SW 1271 (cell line): ENCODE results near the gene PSORS1C1.
"Not testable (repeated sequence)": the region's sequence is repeated elsewhere in the genome, so short reads cannot be mapped to it uniquely, and the experiment has no call there.

Source experiments
- DNase-seq, 2 experiments: peaks; one replicate each; lab custom pipeline; 2025; lab: John Stamatoyannopoulos, UW

The PSORS1C1 gene

DNA sequence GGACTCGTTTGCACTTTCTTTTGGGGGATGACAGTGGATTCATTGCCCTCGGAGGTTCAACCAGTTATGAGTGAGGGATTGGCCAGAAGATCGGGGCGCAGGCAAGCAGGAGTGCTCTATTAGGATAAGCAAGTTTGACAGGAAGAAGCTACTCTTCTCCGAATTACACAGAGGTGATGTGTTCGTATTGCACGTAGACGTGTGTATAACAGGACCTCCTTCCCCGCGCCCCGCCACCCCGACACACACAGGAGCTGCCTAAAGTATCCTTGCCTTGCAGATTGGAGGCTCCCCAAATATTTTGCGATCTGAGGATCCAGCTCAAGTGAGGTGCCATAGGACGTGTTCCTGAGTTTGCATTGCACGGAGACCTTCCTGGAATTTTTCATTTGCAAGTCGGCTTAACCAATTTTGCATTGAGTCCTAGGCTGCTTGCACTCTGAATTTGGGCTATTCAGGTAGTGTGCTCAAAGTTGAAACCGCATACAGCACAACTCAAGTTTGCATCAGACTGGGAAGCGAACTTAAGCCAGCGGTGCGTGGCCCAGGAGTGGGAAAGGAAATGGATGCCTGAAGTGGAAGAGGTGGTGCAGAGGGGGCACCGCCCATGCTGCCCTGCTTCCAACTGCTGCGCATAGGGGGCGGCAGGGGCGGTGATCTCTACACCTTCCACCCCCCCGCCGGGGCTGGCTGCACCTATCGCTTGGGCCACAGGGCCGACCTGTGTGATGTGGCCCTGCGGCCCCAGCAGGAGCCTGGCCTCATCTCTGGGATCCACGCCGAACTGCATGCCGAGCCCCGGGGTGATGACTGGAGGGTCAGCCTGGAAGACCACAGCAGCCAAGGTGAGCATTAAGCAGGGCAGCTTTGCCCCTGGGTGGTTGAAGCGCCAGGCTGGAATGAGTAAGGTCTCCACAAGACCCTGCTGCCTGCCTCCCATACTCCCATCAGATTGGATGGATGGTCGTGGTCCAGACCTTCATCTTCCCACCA, 44.6 kb downstream of the PSORS1C1 start:
- no peak for DNase-seq

DNA sequence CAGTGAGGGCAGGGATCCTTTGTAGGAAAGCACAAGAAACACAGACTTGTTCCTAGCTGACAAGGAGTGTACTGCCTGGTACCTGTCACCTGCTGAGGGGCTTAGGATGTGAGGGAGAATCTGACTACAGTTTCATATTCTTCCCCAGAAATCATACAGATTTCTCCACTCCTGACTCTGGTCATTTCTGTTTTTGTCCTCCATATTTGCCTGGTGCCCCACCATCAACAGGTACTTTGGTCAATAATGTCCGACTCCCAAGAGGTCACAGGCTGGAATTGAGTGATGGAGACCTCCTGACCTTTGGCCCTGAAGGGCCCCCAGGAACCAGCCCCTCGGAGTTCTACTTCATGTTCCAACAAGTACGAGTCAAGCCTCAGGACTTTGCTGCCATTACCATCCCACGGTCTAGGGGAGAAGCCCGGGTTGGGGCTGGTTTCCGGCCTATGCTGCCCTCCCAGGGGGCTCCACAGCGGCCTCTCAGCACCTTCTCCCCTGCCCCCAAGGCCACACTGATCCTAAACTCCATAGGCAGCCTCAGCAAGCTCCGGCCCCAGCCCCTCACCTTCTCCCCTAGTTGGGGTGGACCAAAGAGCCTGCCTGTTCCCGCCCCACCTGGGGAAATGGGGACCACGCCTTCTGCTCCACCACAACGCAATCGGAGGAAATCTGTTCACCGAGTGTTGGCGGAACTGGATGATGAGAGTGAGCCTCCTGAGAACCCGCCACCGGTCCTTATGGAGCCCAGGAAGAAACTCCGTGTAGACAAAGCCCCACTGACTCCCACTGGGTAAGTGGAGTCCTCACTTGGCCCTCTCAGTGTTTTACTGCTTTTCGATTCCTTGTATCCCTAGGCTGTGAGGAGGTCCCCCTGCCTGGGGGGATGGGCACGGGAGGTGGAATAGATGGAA, 46.9 kb downstream of the PSORS1C1 start:
- no peak for DNase-seq

DNA sequence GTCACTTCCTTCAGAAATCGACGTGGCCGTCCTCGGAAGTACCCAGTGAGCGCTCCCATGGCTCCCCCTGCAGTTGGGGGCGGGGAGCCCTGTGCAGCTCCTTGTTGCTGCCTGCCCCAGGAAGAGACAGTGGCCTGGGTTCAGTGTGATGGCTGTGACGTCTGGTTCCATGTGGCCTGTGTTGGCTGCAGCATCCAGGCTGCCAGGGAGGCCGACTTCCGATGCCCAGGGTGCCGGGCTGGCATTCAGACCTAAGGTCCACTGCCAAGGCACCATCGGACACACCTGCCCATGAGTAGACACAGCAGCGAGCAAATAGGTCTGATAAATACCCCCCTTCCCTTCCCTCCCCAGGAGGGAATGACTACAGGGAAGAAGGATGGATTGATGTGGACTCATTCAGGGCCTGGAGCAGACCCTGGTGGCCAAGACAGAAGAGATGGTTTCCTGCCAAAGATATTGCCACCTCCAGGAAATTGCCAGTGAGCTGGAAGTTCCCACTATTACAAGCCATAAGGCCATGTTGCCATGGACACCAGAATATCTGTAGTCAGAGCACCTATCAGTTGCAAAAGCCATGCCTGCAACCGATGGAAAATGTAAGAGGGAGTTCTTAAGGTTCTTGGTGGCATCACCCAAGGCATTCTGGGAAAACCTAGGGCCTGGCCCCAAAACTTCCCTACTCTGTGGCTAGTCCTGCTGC, 48.0 kb downstream of the PSORS1C1 start:
- no peak for DNase-seq

DNA sequence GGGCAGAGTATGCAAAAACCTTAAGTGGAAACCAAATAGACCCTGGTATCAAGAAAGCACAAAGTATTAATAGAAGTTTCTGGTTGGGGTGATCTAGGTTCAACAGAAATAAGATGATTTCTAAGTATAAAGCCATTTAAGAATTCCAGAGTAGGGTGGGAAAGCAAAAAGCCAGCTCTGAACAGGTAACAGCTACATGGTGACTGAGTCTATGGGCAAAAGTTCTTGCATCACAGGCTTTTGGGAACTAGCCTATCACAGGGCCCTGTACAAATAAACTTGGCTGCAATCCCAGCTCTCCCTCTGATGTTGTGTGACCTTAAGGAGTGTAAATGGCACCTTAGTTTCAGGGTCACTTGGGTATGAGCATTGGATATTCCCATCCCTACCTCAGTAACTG, 49.3 kb downstream of the PSORS1C1 start:
- DNase-seq: no peak

DNA sequence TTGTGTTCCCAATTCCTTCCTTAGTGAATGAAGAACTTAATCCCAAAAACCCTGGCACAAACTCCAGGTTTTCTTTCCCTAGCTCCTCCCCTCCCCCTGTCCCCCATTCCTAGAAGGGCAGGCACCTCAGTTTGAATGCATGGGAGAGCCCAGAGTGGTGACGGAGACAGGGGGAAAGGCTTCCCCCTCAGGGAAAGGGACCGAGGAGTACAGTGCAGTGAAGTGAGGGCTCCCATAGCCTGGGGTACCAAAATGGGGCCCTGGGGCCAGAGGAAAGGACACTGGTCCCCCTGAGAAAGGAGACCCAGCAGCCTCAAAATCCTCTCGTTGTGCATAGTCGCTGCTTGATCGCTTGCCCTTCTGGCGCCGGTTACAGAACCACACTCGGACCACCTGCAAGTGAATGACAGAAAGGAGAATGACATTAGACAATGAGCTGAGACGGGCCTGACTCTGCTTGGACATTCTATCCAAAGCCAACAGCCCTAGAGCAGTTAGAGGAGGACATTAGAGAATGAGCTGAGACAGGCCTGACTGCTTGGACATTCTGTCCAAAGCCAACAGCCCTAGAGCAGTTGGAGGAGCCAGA, 50.0 kb downstream of the PSORS1C1 start:
- not testable (repeated sequence) for DNase-seq

DNA sequence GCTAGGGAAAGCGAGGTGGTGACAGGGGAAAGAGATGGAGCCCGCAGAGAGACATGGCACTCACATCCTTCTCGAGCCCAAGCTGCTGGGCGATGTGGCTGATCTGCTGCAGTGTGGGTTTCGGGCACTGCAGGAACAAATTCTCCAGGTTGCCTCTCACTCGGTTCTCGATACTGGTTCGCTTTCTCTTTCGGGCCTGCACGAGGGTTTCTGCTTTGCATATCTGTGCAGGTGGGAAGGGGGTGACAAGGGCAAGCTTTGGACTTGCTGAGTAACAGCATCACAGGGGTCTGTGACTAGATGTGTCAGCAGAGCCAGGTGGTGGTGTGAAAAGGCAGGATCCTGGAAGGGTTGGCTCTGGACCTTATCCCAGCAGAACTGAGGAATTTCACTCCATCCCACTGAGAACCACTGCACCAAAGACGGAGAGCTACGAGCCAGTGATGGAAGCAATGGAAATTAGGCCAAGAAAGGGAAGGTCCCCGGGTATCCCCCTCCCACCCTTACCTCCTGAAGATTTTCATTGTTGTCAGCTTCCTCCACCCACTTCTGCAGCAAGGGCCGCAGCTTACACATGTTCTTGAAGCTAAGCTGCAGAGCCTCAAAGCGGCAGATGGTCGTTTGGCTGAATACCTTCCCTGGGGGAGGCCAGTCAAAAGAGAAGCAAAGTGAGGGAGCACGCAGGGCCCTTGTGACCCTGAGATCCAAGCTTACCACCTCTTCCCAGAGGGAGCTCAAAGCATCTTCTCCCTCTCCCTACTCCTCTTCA, 50.6 kb downstream of the PSORS1C1 start:
- not testable (repeated sequence) for DNase-seq

DNA sequence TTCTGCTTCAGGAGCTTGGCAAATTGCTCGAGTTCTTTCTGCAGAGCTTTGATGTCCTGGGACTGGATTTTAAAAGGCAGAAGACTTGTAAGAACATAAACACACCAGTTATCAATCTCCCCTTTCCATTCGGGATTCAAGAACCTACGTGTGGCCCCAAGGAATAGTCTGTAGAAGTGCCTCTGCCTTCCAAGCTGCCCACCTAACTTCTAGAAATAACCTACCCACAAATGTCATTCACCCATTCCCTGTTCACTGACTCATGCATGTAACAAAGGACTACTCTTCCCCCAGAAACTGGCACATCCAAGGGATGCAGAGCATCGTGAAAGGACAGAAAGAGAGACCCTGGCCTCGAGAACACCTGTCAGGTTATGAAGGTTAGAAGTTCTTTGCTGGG, 51.4 kb downstream of the PSORS1C1 start:
- no peak for DNase-seq

DNA sequence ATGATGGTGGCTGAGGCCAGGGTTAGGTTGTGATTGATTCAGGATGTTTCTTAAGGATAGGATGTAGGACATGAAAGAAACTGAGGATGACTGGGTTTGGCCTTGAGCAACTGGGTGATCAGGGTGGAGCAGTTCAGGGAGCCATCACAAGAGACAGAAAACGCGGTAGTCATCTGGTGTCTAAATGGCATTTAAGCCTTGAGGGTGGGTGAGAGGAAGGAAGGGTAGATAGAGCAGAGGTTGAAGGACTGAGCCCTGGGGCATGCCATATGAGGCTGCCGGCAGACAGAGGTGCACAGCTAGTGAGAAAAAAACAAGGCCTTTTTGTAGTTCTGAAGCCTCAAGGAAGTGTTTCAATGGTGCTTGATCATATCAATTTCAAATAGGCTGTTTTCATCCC, 54.0 kb downstream of the PSORS1C1 start:
- no peak for DNase-seq

DNA sequence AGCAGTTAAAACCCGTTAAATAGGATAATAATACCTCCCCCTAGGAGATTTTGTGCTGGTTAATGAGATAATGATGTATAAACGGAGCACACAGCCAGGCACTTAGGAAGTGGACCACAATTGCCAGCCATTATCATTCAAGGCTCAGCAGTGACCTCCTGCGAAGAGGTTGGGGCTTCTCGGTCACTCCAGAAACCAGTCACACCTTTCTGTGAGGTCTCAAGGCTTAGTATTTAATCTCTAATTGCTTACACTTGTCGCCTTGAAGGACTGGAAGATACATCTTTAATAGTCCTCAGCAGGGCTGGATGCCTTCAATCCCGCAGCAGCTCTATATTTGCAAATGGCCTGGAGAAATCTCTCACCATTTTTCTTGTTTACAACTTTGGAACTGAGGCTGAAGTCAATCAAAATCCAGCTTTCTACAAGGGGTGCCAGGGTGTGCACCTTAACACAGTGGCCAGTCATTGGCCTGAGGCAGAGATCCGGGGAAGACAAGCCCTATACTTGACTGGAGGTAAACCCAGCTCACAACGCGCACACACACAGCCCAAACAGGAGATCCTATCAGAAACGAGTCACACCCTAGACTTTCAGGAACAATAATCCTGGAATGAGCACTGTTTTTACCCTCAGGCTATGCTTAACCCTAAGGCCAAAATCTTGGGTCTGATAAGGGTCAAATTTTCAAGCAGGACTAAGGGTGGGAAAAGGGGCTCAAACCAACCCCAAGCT, 54.7 kb downstream of the PSORS1C1 start:
- DNase-seq: no peak

DNA sequence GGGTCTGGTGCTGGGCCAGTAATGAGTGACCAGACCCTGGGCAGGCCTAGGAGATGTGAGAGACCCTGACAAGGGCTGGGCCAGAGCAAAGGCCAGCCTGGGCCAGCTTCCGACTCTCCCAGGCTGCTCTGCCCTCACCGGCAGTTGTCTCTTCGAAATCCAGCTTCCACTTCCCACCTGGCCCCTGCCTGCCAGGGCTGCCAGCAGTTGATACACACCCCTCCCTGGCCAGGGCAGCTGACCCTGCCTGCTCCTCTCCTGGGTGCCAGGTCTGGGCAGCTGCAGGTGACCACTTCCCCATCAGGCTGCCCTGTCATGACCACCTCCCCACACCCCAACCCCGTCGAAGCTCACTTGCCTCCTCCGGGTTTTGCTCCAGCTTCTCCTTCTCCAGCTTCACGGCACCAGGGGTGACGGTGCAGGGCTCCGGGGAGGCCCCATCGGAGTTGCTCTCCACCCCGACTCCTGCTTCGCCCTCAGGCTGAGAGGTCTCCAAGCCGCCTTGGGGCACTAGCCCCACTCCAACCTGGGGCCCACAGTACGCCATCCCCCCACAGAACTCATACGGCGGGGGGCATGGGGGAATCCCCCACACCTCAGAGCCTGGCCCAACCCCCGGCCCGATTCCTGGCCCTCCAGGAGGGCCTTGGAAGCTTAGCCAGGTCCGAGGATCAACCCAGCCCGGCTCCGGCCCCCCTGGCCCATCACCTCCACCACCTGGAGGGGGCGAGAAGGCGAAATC, 55.4 kb downstream of the PSORS1C1 start:
- DNase-seq: not testable (repeated sequence)

DNA sequence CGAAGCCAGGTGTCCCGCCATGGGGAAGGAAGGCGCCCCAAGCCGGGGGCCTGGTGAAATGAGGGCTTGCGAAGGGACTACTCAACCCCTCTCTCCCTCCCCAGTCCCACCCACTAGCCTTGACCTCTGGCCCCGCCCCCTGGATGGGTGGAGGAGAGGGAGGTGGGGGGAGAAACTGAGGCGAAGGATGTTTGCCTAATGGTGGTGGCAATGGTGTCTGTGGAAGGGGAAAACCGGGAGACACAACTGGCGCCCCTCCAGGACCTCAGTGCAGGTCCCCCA, 55.9 kb downstream of the PSORS1C1 start, which contains the start of gene POU5F1:
TSS of gene POU5F1 (minus strand) at position 83 of the 282 bp plus-strand sequence. CDS start at position 21, 62 bp downstream.
- no peak for DNase-seq

DNA sequence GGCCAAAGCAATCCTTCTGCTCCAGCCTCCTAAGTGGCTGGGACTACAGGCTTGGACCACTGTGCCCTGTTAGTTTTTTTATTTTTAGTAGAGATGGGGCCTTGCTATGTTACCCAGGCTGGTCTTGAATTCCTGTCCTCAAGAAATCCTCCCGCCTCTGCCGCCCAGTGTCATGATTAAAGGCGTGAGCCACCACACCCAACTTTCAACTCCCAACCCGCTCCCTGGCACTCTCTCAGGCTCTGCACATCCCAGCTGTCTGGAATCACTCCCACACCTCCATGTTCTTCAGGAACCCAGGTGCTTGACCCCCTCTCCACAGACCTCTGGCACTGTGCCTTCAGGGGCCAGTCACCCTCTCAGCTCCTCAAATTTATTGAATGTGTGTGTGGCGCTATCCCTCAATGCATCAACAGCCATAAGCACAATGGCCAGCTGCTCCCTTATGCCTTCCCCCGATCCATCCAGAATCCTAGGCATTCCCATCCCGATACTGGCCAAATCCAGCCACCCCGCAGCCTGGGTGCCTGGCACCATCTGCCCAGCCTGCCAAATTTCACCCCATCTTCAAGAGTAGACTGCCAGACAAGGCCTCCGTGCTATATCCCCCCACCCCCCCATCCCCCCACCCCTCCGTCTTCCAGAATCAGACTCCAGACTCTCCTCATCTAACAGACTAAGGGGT, 56.5 kb downstream of the PSORS1C1 start:
- DNase-seq: no peak

DNA sequence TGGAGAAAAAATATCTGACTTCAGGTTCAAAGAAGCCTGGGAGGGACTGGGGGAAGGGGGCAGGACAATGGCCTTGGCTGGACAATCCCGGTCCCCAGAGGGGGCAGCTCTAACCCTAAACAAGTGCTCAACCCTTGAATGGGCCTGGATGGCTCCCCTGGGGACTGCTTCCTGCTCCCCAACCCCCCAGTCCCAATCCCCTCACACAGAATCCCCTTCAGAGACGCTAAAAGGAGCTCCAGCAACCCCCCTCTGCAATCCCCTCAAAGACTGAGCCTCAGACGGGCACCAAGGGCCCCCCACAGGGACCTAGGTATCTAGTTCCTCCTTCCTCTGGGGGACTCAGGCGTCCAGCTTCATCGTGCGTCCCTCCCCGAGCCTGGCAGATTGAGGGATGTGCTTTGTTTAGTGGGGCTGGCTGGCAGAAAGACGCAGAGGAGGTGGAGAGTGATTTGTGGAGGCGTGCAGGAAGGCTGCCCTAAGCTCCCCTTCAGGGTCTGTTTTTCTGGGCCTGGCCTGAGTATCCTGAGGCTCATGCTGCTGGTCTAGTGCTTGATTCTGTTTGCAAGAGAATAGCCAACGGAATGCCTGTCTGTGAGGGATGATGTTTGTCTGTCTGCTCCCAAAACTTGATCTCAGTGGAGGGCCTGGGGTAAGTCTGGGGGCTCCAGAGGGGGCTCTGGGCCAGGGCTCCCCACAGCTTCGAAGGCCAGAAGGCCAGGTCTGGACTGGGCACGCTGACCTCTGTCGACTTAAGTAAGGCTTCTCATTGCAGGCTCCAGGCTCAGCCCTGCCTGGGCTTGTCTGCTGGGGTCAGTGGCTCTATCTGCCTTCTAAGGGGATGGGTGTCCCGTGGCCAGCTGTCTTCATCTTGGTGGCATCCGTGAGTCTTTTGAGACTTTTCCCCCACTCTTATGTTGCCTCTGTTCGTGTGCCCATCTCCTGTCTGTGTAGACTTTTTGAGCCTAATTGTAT, 57.6 kb downstream of the PSORS1C1 start:
- no peak for DNase-seq

DNA sequence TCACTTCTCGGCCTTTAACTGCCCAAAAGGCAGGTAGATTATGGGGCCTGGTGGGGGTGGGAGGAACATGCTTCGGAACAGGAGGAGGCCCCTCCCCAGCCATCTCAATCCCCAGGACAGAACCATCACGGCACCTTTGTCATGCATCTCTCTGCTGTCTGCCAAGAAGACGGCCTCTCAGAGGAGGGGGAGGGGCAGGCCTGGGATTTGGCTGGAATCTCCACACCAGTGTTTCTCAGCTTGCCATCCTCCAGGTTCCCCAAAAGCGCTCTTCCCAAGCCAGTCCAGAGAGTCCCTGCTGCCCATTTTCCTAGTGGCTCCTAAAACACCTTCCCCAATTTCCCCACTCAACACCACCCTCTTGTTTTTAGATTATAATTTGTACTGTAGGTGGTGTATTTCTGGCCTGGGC, 58.4 kb downstream of the PSORS1C1 start:
- no peak for DNase-seq

DNA sequence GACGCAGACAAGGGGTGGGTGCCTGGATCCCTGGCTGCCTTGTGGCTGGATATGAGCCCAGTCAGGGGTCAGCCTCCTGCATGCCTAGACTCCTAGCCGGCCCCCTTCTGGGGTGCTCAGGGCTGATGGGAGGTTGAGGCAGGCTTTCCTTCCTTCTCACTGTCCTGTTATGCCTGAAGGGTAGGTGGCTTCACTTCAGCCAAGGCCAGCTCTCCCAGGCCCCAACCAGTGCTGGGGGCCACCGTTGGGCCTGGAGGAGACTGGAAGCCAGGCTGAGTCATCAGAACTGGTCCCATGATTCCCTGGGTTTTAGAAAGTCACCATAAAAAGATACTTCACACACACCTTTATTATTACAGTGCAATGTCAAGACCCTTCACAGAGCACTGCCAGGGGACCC, 58.8 kb downstream of the PSORS1C1 start:
- DNase-seq: no peak

DNA sequence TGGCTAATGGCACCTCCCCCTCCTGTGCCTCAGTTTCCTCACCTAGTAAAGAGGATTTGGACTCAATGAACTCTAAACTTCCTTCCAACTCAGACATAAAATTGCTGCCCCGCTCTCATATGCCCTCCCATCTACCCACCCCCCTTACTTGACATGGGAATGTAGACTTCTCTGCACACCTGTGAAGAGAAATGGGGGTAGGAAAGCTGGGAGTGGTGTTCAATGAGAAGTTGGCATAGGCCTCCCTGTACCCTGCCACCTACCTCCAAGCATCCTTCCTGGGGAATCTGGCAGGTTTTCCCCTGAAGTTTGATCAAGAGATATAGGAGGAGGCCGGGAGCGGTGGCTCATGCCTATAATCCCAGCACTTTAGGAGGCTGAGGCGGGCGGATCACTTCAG, 59.8 kb downstream of the PSORS1C1 start:
- no peak for DNase-seq

DNA sequence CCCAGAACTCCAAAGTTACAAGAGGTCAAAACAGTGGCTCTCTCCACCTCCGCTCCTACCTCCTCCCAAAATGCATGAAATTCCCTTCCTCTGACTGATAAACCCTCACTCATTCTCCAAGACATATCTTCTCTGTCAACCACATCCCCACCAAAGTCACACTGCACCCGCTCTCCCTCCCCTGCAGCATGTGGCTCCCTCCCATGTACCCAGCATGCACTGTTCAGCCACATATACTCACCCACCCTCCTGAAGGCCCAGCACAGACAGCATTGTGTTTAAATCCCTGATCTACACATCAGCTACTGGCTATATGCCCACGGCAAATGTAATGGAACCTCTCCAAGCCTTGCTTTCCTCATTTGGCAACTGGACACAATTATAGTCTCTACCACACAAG, 61.4 kb downstream of the PSORS1C1 start:
- DNase-seq: no peak
